HTR-8/SVneo (cell line): ENCODE results near the gene SPNS1.
"Not testable (repeated sequence)": the region's sequence is repeated elsewhere in the genome, so short reads cannot be mapped to it uniquely, and the experiment has no call there.

ENCODE experiments used
- DNase-seq: peaks from one replicate; pipeline ENCODE4 v3.0.0; 2011; ENCODE audit warnings: low spot score, mixed read lengths; ENCODE audit not compliant: insufficient read length
- FAIRE-seq: peaks from 2 replicates; lab custom pipeline; 2011; peaks lifted over from hg19 to GRCh38; lab: Jason Lieb, UNC

SPNS1 gene

DNA sequence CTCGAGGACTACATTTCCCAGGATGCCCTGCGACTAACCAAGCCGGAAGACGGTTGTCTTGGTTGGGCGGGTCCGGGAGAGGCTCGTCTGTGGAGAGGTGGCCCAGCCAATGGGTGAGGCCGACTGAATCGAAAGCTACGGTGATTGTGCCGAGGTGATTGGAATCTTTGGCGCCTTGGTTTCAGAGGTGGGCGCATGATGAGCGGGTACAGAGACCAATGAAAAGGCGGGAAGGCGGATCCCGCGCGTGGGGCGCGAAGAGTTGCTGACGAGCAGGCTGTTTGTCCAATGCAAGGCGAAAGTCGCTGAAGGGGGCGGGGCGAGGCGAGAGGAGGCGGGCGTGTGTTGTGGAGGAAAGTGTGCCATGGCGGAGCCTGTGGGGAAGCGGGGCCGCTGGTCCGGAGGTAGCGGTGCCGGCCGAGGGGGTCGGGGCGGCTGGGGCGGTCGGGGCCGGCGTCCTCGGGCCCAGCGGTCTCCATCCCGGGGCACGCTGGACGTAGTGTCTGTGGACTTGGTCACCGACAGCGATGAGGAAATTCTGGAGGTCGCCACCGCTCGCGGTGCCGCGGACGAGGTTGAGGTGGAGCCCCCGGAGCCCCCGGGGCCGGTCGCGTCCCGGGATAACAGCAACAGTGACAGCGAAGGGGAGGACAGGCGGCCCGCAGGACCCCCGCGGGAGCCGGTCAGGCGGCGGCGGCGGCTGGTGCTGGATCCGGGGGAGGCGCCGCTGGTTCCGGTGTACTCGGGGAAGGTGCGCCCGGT, 23.7 kb upstream of the SPNS1 start, which contains the start of gene NFATC2IP:
Gene NFATC2IP (plus strand): TSS at position 290 of the 762 bp plus-strand sequence. CDS start 75 bp downstream, at position 365.
- FAIRE-seq (peak; percentile 75), DNase-seq (peak; percentile 99)

DNA sequence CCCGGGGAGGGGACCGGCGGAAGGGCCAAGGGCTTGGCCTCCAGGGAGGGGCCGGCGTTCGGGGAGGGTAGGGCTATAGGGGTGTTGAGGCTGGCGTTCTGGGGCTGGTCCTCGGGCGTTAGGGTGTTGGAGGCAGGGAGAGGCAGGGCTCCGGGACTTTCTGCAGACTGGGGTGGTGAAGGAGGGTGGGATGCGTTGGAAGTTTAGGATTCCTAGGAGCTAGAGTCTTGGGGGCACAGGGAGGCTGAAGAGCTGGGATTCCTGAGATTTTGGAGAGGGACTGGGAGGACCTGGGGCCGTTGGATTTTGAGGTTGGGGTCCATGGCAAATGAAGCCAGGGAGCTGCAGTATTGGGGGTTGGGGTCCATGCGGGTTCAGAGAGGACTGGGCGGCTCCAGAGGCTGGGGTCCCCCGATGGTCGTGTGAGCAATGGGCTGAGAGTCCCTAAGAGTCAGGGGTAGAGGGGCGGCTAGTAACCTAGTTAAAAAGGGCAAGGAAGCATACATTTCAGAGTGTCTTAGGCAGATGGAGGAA, 23.1 kb upstream of the SPNS1 start:
- FAIRE-seq (no peak), DNase-seq (no peak)

DNA sequence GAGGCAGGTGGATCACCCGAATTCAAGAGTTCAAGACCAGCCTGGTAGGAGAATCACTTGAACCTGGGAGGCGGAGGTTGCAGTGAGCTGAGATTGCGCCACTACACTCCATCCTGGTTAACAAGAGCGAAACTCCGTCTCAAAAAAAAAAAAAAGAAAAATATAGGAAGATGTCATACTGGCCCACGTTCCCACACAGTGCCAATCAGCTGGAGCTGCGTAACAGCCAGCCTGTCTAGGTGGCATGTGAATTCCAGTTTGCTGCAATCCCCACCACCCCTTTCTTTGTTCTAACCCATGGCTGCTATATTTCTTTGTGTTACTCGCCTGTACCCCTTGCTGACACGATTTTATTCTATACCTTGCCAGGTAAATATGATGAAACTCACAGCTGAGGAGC, 16.4 kb upstream of the SPNS1 start:
- FAIRE-seq (no peak), DNase-seq (no peak)

- DNase-seq (no peak), FAIRE-seq (no peak)
Observed at GRCh38 chr16:28958836-28959235, 15.7 kb upstream of the SPNS1 start.

DNA sequence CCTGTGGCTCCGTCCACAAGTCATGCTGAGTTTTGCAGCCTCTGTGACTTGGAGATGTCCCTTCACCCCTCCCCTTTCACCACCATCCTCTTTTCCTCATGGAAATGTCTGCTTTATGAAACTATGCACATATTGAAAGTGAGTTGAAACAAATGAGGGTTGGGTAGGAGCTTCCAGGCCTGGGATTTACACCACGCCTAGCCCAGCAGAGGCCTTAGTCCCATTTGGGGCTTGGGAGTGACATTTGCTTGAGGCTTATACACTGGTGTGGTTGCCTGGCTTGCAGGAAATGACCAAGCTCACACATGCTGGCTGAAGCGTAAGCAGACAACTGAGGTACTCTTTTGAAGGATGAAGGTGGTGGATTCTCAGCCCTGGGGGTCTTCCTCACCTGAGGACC, 10.5 kb upstream of the SPNS1 start:
- FAIRE-seq (no peak), DNase-seq (no peak)

DNA sequence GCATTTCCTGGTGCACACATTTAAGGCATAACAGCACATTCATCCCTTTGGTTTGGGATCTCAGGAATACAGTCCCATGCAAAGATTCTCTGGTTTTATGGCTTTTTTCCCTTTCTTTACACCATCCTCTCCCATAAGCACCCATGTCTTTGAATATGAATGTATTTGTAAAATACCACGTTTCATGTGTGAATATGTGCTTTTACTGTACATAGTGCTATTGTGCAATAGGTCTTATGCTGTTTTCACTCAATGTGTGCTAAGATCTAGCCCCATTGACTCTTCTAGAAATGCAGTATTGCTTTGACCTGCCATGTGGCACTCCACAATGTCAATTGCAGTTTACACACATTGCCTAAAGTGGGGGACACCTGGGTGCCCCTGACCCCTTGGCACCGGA, 10.1 kb upstream of the SPNS1 start:
- no peak for DNase-seq
- no peak for FAIRE-seq

DNA sequence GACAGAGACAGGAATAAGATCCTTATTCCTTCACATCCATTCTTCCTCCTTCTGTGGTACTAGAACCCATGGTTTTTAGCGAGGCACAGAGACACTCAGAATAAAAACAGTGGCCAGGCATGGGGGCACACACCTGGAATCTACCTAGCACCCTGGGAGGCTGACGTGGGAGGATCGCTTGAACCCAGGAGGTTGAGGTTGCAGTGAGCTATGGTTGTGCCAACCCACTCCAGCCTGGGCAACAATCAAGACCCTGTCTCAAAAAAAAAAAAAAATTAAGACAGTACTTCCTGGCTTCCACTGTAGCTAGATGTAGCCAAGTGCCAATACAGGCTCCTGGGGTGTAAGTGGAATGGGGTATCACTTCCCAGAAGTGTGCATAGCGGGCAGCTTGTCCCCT, 7.4 kb upstream of the SPNS1 start:
- FAIRE-seq (no peak), DNase-seq (no peak)

DNA sequence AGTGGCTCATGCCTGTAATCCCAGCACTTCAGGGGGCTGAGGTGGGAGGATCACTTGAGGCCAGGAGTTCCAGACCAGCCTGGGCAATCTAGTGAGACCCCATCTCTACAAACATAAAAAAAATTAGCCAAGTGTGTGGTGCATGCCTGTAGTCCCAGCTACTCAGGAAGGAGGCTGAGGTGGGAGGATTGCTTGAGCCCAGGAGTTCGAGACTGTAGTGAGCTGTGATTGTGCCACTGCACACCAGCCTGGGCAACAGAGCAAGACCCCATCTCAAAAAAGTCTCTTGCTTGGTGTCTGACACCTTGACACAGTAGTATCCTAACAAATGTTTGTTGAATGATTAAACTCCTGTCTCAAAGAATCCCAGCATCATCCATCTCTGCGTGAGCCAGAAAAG, 4.9 kb upstream of the SPNS1 start:
- not testable (repeated sequence) for FAIRE-seq, DNase-seq

DNA sequence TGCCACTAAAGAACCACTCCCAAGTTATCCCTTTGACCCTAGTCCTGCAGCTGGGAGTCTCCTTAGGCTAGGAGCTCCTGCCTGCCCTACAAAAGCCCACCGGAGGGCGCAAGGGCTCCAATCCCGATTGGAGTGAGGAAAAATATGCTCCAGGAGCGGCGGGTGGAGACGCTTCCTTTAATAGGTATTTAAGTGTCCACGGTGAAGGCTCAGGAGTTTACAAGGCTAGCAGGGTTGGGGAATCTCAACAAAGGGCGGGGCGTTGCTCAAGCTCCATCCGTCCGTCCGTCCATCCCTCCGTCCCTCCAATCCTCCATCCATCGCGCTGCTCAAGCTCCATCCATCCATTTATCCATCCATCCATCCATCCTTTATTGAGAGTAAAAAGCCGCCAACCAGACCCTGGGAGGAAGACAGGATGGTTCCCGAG, 556 bp upstream of the SPNS1 start:
- peak; percentile 63 for DNase-seq
- no peak for FAIRE-seq

DNA sequence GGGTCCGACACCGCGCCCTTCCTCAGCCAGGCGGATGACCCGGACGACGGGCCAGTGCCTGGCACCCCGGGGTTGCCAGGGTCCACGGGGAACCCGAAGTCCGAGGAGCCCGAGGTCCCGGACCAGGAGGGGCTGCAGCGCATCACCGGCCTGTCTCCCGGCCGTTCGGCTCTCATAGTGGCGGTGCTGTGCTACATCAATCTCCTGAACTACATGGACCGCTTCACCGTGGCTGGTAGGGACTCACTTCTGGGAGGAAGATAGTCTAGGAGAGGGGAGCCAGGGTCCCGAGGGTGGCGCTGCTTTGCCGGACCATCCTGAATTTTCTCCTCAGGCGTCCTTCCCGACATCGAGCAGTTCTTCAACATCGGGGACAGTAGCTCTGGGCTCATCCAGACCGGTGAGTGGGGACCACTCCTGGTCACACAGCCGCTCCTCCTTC, 601 bp downstream of the SPNS1 start:
- no peak for FAIRE-seq
- DNase-seq, result no peak

GRCh38 chr16:28977703-28978662, 3.4 kb downstream of the SPNS1 start:
- DNase-seq, result no peak
- FAIRE-seq, result no peak

DNA sequence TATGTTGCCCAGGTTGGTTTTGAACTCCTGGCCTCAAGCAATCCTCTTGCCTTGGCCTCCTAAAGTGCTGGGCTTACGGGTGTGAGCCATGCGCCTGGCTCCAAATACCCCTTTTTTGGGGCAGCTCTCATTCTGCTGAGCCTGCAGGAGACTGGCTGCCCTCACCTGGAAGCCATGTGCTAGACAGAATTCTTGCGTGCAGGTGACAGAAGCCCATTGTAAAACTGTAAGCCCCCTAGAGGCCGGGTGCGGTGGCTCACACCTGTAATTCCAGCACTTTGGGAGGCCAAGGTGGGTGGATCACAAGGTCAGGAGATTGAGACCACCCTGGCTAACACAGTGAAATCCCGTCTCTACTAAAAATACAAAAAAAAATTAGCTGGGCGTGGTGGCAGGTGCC, 5.8 kb downstream of the SPNS1 start:
- FAIRE-seq, DNase-seq: not testable (repeated sequence)

- DNase-seq (no peak), FAIRE-seq (no peak)
Observed at GRCh38 chr16:28980929-28981328, 6.4 kb downstream of the SPNS1 start.

GRCh38 chr16:28981517-28981916, 6.9 kb downstream of the SPNS1 start:
- FAIRE-seq (no peak), DNase-seq (no peak)

- no peak for DNase-seq
- FAIRE-seq, result no peak
Observed at GRCh38 chr16:28982418-28982817, 7.8 kb downstream of the SPNS1 start.

- DNase-seq (no peak), FAIRE-seq (no peak)
Observed at GRCh38 chr16:28982949-28983348, 8.4 kb downstream of the SPNS1 start.

DNA sequence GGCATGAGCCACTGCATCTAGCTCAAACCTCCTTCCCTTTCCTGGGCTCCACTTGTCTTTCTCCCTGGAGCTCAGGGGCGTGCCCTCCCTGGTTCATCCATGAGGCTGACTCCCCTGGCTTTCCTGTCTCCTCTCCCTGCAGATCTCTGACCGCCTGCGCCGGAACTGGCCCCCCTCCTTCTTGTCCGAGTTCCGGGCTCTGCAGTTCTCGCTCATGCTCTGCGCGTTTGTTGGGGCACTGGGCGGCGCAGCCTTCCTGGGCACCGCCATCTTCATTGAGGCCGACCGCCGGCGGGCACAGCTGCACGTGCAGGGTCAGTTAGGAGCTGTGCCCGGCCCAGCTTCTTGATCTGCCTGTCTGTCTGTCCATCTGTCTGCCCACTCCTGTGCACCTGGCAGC, 9.1 kb downstream of the SPNS1 start:
- no peak for DNase-seq
- FAIRE-seq, result no peak

GRCh38 chr16:28984091-28984490, 9.5 kb downstream of the SPNS1 start:
- DNase-seq (no peak), FAIRE-seq (no peak)

DNA sequence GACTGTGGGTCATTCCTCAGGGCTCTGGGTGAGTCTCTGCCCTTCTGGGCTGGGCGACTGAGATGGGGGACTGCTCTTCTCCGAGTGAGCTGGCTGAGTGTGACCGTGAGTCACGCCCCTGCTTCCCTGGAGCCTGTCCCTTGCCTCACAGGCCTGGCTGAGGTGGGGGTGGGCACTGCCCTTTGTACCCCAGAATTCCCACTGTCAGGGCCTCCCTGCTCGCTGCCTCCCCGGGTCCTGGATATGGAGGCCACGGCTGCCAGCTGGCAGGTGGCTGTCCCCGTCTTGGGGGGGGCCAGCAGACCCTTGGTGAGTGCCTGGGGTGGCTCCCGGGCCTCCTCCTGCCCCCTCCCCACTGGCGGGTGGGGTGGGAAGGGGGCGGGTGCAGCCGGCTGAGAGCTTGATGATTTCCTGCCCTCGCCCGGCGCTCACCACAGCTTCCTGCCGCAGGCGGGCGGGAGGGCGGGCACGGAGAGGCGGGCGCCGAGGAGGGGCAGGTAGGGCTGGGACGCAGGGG, 10.1 kb downstream of the SPNS1 start, which contains the start of gene LAT:
Gene LAT (plus strand): TSS at position 434 of the 517 bp plus-strand sequence. CDS start 366 bp downstream, outside the sequence.
- FAIRE-seq, result no peak
- DNase-seq, result no peak
